Mammary epithelial cell (primary cell): ENCODE results near the gene PHACTR3.

Experiments
- EZH2 ChIP-seq: IDR thresholded peaks from 2 replicates; pipeline ENCODE4 v1.6.1; 2012; ENCODE audit warnings: low read length, inconsistent platforms, borderline replicate concordance
- TF ChIP-seq, protein P1 (sequence below), 2 donors: IDR thresholded peaks in 1 of 2; conservative IDR thresholded peaks in 1 of 2; 2 replicates each; pipeline ENCODE4 v1.5.1; 2011 to 2012; ENCODE audit warnings: inconsistent platforms in 2 of 2, low read length in 2 of 2, mild to moderate bottlenecking in 2 of 2, control low read depth in 1 of 2, low read depth in 1 of 2; ENCODE audit not compliant: insufficient read depth in 1 of 2; ENCODE audit errors: extremely low read depth in 1 of 2

DNA sequence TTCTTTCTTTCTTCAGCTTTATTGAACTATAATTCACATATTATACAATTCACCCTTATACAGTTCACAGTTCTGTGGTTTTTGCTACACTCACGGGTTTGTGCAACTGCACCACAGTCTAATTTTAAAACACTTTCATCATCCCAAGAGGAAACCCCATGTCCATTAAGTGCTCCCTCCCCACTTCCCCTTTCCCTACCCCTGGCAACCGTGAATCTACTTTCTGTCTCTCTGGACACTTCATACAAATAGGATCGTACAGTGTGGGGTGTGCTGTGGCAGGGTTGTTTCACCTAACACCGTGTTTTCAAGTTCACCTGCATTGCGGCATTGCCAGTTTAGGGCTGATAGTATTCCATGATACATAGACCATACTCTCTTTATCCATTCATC, 118.8 kb downstream of the PHACTR3 start:
- TF ChIP-seq, protein P1, sequence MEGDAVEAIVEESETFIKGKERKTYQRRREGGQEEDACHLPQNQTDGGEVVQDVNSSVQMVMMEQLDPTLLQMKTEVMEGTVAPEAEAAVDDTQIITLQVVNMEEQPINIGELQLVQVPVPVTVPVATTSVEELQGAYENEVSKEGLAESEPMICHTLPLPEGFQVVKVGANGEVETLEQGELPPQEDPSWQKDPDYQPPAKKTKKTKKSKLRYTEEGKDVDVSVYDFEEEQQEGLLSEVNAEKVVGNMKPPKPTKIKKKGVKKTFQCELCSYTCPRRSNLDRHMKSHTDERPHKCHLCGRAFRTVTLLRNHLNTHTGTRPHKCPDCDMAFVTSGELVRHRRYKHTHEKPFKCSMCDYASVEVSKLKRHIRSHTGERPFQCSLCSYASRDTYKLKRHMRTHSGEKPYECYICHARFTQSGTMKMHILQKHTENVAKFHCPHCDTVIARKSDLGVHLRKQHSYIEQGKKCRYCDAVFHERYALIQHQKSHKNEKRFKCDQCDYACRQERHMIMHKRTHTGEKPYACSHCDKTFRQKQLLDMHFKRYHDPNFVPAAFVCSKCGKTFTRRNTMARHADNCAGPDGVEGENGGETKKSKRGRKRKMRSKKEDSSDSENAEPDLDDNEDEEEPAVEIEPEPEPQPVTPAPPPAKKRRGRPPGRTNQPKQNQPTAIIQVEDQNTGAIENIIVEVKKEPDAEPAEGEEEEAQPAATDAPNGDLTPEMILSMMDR (conservative IDR thresholded peaks at IDR 0.05 in 1 of 2, IDR thresholded peaks at IDR 0.05 in 1 of 2; ENCODE audit: extremely low read depth in 1 of 2, insufficient read depth in 1 of 2, low read depth in 1 of 2, low read length in 2 of 2) = no peak
- TF ChIP-seq EZH2 = no peak
